DOHH2 (cell line): ENCODE results near the gene COL27A1.

Source experiments
- EZH2phosphoT487 ChIP-seq: fragments of 200-600 bp; sonication (generic); IDR thresholded peaks from 2 replicates; pipeline ENCODE4 v1.6.1; 2017; ENCODE audit warnings: borderline replicate concordance, mild to moderate bottlenecking, antibody characterized with exemption, low read length, moderate library complexity, mixed read lengths
- TF ChIP-seq, protein P1 (sequence below): fragments of 200-600 bp; sonication (generic); IDR thresholded peaks from one replicate; pipeline ENCODE4 v1.5.1; 2014; ENCODE audit warnings: antibody characterized with exemption, mild to moderate bottlenecking, low read depth, low read length; ENCODE audit not compliant: poor library complexity, severe bottlenecking

- TF ChIP-seq, protein P1, sequence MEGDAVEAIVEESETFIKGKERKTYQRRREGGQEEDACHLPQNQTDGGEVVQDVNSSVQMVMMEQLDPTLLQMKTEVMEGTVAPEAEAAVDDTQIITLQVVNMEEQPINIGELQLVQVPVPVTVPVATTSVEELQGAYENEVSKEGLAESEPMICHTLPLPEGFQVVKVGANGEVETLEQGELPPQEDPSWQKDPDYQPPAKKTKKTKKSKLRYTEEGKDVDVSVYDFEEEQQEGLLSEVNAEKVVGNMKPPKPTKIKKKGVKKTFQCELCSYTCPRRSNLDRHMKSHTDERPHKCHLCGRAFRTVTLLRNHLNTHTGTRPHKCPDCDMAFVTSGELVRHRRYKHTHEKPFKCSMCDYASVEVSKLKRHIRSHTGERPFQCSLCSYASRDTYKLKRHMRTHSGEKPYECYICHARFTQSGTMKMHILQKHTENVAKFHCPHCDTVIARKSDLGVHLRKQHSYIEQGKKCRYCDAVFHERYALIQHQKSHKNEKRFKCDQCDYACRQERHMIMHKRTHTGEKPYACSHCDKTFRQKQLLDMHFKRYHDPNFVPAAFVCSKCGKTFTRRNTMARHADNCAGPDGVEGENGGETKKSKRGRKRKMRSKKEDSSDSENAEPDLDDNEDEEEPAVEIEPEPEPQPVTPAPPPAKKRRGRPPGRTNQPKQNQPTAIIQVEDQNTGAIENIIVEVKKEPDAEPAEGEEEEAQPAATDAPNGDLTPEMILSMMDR: no peak
- TF ChIP-seq EZH2phosphoT487: no peak
These were observed 50.1 kb downstream of the COL27A1 start for GRCh38 chr9:114205171-114206015.
